Measurements from ENCODE around the gene LHFPL6.
A peak's percentile ranks its signal among the peaks of the same experiment; 100 is the strongest.

Gene LHFPL6

GRCh38 chr13:39369161-39369890 lies 233.7 kb downstream of the LHFPL6 start:
- H3K36me3 ChIP-seq (ENCODE audit: control insufficient read depth, insufficient read depth, low read length) = no peaks in the 10 kb centered on the region
- no peak overlapping the region for H3K9ac ChIP-seq (ENCODE audit: low read length)
- H3K27ac ChIP-seq (ENCODE audit: low read depth, low read length) = no peak overlapping the region
- H4K5ac ChIP-seq (ENCODE audit: low read length) = no peak overlapping the region
- peaks cover 7% of the 10 kb centered on the region for H3K4me1 ChIP-seq (ENCODE audit: control insufficient read depth, low read depth, low read length)
- no peak overlapping the region for H2BK120ac ChIP-seq (ENCODE audit: low read depth, low read length)
- no peak overlapping the region for H2AK5ac ChIP-seq (ENCODE audit: low read length)
- no peak overlapping the region for H3K4me3 ChIP-seq (ENCODE audit: low read length)
- H3K56ac ChIP-seq (ENCODE audit: low read length) = no peak overlapping the region
- no CpG with 5 or more reads among the region's 1 CpG for WGBS (ENCODE audit: extremely low coverage, insufficient coverage, low lambda C conversion rate)
- H3K27me3 ChIP-seq (ENCODE audit: insufficient read depth, low read length, poor library complexity) = no peaks in the 10 kb centered on the region
- H2BK5ac ChIP-seq (ENCODE audit: low read length) = no peak overlapping the region
- H3K4me2 ChIP-seq (ENCODE audit: low read length) = no peak overlapping the region
- no peak overlapping the region for H4K8ac ChIP-seq (ENCODE audit: low read depth, low read length)
- H3K79me1 ChIP-seq (ENCODE audit: low read length) = no peaks in the 10 kb centered on the region
- no peak for DNase-seq
- H2BK15ac ChIP-seq (replicated peaks; ENCODE audit: low read depth) = no peak overlapping the region
- no peak overlapping the region for H3K18ac ChIP-seq (ENCODE audit: low read length)
- H3K4ac ChIP-seq (ENCODE audit: low read depth, low read length) = no peak overlapping the region
- no peak overlapping the region for H3K23ac ChIP-seq (ENCODE audit: low read length)
- H3K79me2 ChIP-seq (ENCODE audit: control insufficient read depth, insufficient read depth, low read length) = no peaks in the 10 kb centered on the region

DNA sequence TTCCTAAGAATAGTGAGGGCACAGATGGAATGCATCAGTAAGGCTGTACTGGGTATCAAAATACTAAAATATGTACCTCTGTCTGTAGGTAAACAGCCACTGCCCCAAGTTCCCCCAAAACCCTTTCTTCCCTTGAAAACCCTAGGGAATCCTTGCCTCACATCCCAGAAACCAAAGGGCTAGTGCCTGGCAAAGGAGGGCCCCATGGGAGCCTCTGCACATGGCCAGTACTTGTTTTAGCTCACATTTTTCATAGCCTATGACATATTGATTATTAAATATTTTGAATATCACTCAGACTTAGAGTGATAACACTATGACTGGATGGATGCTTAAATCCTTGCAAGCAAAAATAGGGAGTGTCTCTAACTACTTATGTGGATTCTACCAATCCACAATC lies 237.1 kb downstream of the LHFPL6 start:
- Histone ChIP-seq H3K27me3 (ENCODE audit: insufficient read depth, low read length, poor library complexity) (no peaks in the 10 kb centered on the region), H2AK5ac (ENCODE audit: low read length) (no peak overlapping the region), H2BK15ac (replicated peaks; ENCODE audit: low read depth) (no peak overlapping the region), H3K79me2 (ENCODE audit: control insufficient read depth, insufficient read depth, low read length) (no peaks in the 10 kb centered on the region), H2BK5ac (ENCODE audit: low read length) (no peak overlapping the region), H3K4me3 (ENCODE audit: low read length) (no peak overlapping the region), H3K27ac (ENCODE audit: low read depth, low read length) (no peak overlapping the region), H3K18ac (ENCODE audit: low read length) (no peak overlapping the region), H3K4me2 (ENCODE audit: low read length) (no peak overlapping the region), H4K5ac (ENCODE audit: low read length) (no peak overlapping the region), H2BK120ac (ENCODE audit: low read depth, low read length) (no peak overlapping the region), H3K36me3 (ENCODE audit: control insufficient read depth, insufficient read depth, low read length) (no peaks in the 10 kb centered on the region), H4K8ac (ENCODE audit: low read depth, low read length) (no peak overlapping the region), H3K4ac (ENCODE audit: low read depth, low read length) (no peak overlapping the region), H3K4me1 (ENCODE audit: control insufficient read depth, low read depth, low read length) (peaks cover 4% of the 10 kb centered on the region), H3K79me1 (ENCODE audit: low read length) (no peaks in the 10 kb centered on the region), H3K23ac (ENCODE audit: low read length) (no peak overlapping the region), H3K56ac (ENCODE audit: low read length) (no peak overlapping the region), H3K9ac (ENCODE audit: low read length) (no peak overlapping the region)
- DNase-seq = no peak

- H3K27ac ChIP-seq (ENCODE audit: low read depth, low read length) = no peak overlapping the region
- H3K23ac ChIP-seq (ENCODE audit: low read length) = no peak overlapping the region
- H3K4me1 ChIP-seq (ENCODE audit: control insufficient read depth, low read depth, low read length) = peaks cover 4% of the 10 kb centered on the region
- no peaks in the 10 kb centered on the region for H3K79me2 ChIP-seq (ENCODE audit: control insufficient read depth, insufficient read depth, low read length)
- no peak overlapping the region for H4K8ac ChIP-seq (ENCODE audit: low read depth, low read length)
- H3K4ac ChIP-seq (ENCODE audit: low read depth, low read length) = no peak overlapping the region
- no peak overlapping the region for H3K4me2 ChIP-seq (ENCODE audit: low read length)
- no peak overlapping the region for H3K18ac ChIP-seq (ENCODE audit: low read length)
- no peak overlapping the region for H4K5ac ChIP-seq (ENCODE audit: low read length)
- WGBS (ENCODE audit: extremely low coverage, insufficient coverage, low lambda C conversion rate) = no CpG with 5 or more reads among the region's 5 CpGs
- DNase-seq = peak; percentile 50
- H2BK120ac ChIP-seq (ENCODE audit: low read depth, low read length) = no peak overlapping the region
- no peak overlapping the region for H3K9ac ChIP-seq (ENCODE audit: low read length)
- H3K27me3 ChIP-seq (ENCODE audit: insufficient read depth, low read length, poor library complexity) = no peaks in the 10 kb centered on the region
- no peak overlapping the region for H3K4me3 ChIP-seq (ENCODE audit: low read length)
- no peak overlapping the region for H2BK15ac ChIP-seq (replicated peaks; ENCODE audit: low read depth)
- H2BK5ac ChIP-seq (ENCODE audit: low read length) = no peak overlapping the region
- H3K56ac ChIP-seq (ENCODE audit: low read length) = no peak overlapping the region
- no peaks in the 10 kb centered on the region for H3K79me1 ChIP-seq (ENCODE audit: low read length)
- no peaks in the 10 kb centered on the region for H3K36me3 ChIP-seq (ENCODE audit: control insufficient read depth, insufficient read depth, low read length)
- no peak overlapping the region for H2AK5ac ChIP-seq (ENCODE audit: low read length)
Measured at GRCh38 chr13:39364947-39365468, 238.0 kb downstream of the LHFPL6 start.

- Histone ChIP-seq H2BK120ac (ENCODE audit: low read depth, low read length) (no peak overlapping the region), H3K23ac (ENCODE audit: low read length) (no peak overlapping the region), H3K36me3 (ENCODE audit: control insufficient read depth, insufficient read depth, low read length) (no peaks in the 10 kb centered on the region), H2AK5ac (ENCODE audit: low read length) (no peak overlapping the region), H3K79me1 (ENCODE audit: low read length) (no peaks in the 10 kb centered on the region), H3K27ac (ENCODE audit: low read depth, low read length) (no peak overlapping the region), H3K27me3 (ENCODE audit: insufficient read depth, low read length, poor library complexity) (no peaks in the 10 kb centered on the region), H3K4me3 (ENCODE audit: low read length) (no peak overlapping the region), H4K8ac (ENCODE audit: low read depth, low read length) (no peak overlapping the region), H3K56ac (ENCODE audit: low read length) (no peak overlapping the region), H3K9ac (ENCODE audit: low read length) (no peak overlapping the region), H3K18ac (ENCODE audit: low read length) (no peak overlapping the region), H4K5ac (ENCODE audit: low read length) (no peak overlapping the region), H2BK5ac (ENCODE audit: low read length) (no peak overlapping the region), H3K4me2 (ENCODE audit: low read length) (no peak overlapping the region), H3K4me1 (ENCODE audit: control insufficient read depth, low read depth, low read length) (peaks cover 4% of the 10 kb centered on the region), H3K4ac (ENCODE audit: low read depth, low read length) (no peak overlapping the region), H3K79me2 (ENCODE audit: control insufficient read depth, insufficient read depth, low read length) (no peaks in the 10 kb centered on the region), H2BK15ac (replicated peaks; ENCODE audit: low read depth) (no peak overlapping the region)
- no CpG with 5 or more reads among the region's 4 CpGs for WGBS (ENCODE audit: extremely low coverage, insufficient coverage, low lambda C conversion rate)
- DNase-seq = no peak
Measured at GRCh38 chr13:39363382-39363772, 239.6 kb downstream of the LHFPL6 start.

- WGBS (ENCODE audit: extremely low coverage, insufficient coverage, low lambda C conversion rate) = no CpG with 5 or more reads among the region's 5 CpGs
- no peak overlapping the region for H3K27ac ChIP-seq (ENCODE audit: low read depth, low read length)
- no peak overlapping the region for H2AK5ac ChIP-seq (ENCODE audit: low read length)
- H3K79me1 ChIP-seq (ENCODE audit: low read length) = no peaks in the 10 kb centered on the region
- H4K5ac ChIP-seq (ENCODE audit: low read length) = no peak overlapping the region
- no peak overlapping the region for H3K23ac ChIP-seq (ENCODE audit: low read length)
- no peak overlapping the region for H2BK5ac ChIP-seq (ENCODE audit: low read length)
- no peaks in the 10 kb centered on the region for H3K79me2 ChIP-seq (ENCODE audit: control insufficient read depth, insufficient read depth, low read length)
- peaks cover 4% of the 10 kb centered on the region for H3K4me1 ChIP-seq (ENCODE audit: control insufficient read depth, low read depth, low read length)
- no peak overlapping the region for H3K9ac ChIP-seq (ENCODE audit: low read length)
- no peak overlapping the region for H2BK15ac ChIP-seq (replicated peaks; ENCODE audit: low read depth)
- H3K27me3 ChIP-seq (ENCODE audit: insufficient read depth, low read length, poor library complexity) = no peaks in the 10 kb centered on the region
- no peak overlapping the region for H3K56ac ChIP-seq (ENCODE audit: low read length)
- DNase-seq = no peak
- no peak overlapping the region for H3K4me3 ChIP-seq (ENCODE audit: low read length)
- no peak overlapping the region for H2BK120ac ChIP-seq (ENCODE audit: low read depth, low read length)
- H3K4ac ChIP-seq (ENCODE audit: low read depth, low read length) = no peak overlapping the region
- H3K18ac ChIP-seq (ENCODE audit: low read length) = no peak overlapping the region
- H4K8ac ChIP-seq (ENCODE audit: low read depth, low read length) = no peak overlapping the region
- no peaks in the 10 kb centered on the region for H3K36me3 ChIP-seq (ENCODE audit: control insufficient read depth, insufficient read depth, low read length)
- no peak overlapping the region for H3K4me2 ChIP-seq (ENCODE audit: low read length)
Measured at GRCh38 chr13:39362652-39363381, 240.2 kb downstream of the LHFPL6 start.
